Calu3 (cell line): ENCODE results near the gene CEP43. TPM values are rescaled to one million over a fixed set of nuclear protein-coding genes. Genes with fewer than 3 reads are reported as not detected.

Experiments used
- BruUV-seq: library from RNA; stranded (reverse); fragments of 400-500 nt; replicated peaks from 2 replicates; lab custom pipeline; 2021; lab: Mats Ljungman, UMichigan
- CTCF ChIA-PET: fragments of 300-600 bp; sonication (Branson Sonifier 250); formaldehyde crosslinking; loops from one replicate; lab custom pipeline; 2022; ENCODE audit warnings: antibody characterized with exemption; lab: Charles Lee
- DNase-seq: peaks from one replicate; pipeline ENCODE4 v3.0.0; 2022
- H3K27ac Mint-ChIP-seq: one replicate; pipeline ENCODE4 v1.8.0; 2022; ENCODE audit warnings: mixed read lengths; ENCODE audit not compliant: unreplicated experiment
- H3K27me3 Mint-ChIP-seq: one replicate; pipeline ENCODE4 v1.8.0; 2022; ENCODE audit warnings: mixed read lengths; ENCODE audit not compliant: unreplicated experiment
- H3K36me3 Mint-ChIP-seq: one replicate; pipeline ENCODE4 v1.8.0; 2022; ENCODE audit warnings: mild to moderate bottlenecking, moderate library complexity, mixed read lengths; ENCODE audit not compliant: insufficient read depth, unreplicated experiment
- H3K4me1 Mint-ChIP-seq: one replicate; pipeline ENCODE4 v1.8.0; 2022; ENCODE audit warnings: mild to moderate bottlenecking, low read depth, mixed read lengths; ENCODE audit not compliant: unreplicated experiment
- H3K4me3 Mint-ChIP-seq: one replicate; pipeline ENCODE4 v1.8.0; 2022; ENCODE audit warnings: mild to moderate bottlenecking, low read depth, moderate library complexity, mixed read lengths; ENCODE audit not compliant: unreplicated experiment
- H3K9me3 Mint-ChIP-seq: one replicate; pipeline ENCODE4 v1.8.0; 2022; ENCODE audit warnings: low read depth, mixed read lengths; ENCODE audit not compliant: unreplicated experiment
- intact Hi-C: fragments of 100-400 bp; cut with micrococcal nuclease; formaldehyde crosslinking; loops from one replicate; pipeline ENCODE4 v1.10.0; 2022; ENCODE audit not compliant: unreplicated experiment
- total RNA-seq: library from RNA; stranded (reverse); gene quantifications from 2 replicates; pipeline ENCODE4 v1.2.3, GENCODE V29; 2022
- TF ChIP-seq, protein P1 (sequence below): fragments of 200-600 bp; IDR thresholded peaks from one replicate; pipeline ENCODE4 v1.8.0; 2022; ENCODE audit warnings: antibody characterized with exemption; ENCODE audit not compliant: unreplicated experiment

Gene CEP43
- total RNA-seq, 1 experiment from 2014 or later: 34.9 TPM

DNA sequence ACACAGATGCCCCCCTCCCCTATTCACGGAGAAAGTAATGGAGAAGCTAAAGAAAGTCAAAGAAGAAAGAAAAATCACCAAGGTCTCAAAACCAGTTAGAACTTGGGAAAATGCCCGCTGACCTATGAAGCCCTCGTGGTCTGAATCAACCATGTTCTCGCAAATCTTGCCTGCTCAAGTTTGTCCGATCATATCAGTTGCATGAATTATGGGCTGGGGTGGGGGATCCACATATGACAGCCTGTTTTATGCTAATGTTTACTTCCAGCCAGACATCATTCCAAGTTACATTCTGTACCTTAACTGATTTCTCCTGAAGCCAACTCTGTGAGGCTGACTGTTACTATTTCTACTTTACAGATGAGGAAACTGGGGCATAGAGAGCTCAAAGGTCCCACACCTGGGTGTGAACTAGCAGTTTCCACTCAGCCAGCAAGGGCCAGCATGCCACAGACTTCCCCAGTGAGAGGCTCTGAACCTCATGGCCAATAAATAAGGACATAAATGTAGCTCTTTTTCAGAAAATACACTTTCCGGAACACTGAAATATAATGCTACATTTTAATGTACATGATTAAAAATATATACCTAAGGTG is 45.0 kb upstream of the CEP43 start:
- no peak for DNase-seq
- Mint-ChIP-seq H3K4me3 (peak overlapping the region; percentile 89), H3K36me3 (peaks cover 57% of the 10 kb centered on the region), H3K27ac (no peak overlapping the region), H3K4me1 (peaks cover 49% of the 10 kb centered on the region), H3K27me3 (no peaks in the 10 kb centered on the region), H3K9me3 (no peaks in the 10 kb centered on the region)
- intact Hi-C loops: loop anchor here (5.0 kb wide), 1 partner anchor 77 kb away; no protein-coding TSS in a partner anchor
- TSS peak; percentile 7 for BruUV-seq
- TF ChIP-seq, protein P1, sequence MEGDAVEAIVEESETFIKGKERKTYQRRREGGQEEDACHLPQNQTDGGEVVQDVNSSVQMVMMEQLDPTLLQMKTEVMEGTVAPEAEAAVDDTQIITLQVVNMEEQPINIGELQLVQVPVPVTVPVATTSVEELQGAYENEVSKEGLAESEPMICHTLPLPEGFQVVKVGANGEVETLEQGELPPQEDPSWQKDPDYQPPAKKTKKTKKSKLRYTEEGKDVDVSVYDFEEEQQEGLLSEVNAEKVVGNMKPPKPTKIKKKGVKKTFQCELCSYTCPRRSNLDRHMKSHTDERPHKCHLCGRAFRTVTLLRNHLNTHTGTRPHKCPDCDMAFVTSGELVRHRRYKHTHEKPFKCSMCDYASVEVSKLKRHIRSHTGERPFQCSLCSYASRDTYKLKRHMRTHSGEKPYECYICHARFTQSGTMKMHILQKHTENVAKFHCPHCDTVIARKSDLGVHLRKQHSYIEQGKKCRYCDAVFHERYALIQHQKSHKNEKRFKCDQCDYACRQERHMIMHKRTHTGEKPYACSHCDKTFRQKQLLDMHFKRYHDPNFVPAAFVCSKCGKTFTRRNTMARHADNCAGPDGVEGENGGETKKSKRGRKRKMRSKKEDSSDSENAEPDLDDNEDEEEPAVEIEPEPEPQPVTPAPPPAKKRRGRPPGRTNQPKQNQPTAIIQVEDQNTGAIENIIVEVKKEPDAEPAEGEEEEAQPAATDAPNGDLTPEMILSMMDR: no peak
- CTCF ChIA-PET: interaction anchor here (1.0 kb wide), 1 partner anchor 180 kb away, joined by 3 read pairs; no protein-coding TSS in a partner anchor

DNA sequence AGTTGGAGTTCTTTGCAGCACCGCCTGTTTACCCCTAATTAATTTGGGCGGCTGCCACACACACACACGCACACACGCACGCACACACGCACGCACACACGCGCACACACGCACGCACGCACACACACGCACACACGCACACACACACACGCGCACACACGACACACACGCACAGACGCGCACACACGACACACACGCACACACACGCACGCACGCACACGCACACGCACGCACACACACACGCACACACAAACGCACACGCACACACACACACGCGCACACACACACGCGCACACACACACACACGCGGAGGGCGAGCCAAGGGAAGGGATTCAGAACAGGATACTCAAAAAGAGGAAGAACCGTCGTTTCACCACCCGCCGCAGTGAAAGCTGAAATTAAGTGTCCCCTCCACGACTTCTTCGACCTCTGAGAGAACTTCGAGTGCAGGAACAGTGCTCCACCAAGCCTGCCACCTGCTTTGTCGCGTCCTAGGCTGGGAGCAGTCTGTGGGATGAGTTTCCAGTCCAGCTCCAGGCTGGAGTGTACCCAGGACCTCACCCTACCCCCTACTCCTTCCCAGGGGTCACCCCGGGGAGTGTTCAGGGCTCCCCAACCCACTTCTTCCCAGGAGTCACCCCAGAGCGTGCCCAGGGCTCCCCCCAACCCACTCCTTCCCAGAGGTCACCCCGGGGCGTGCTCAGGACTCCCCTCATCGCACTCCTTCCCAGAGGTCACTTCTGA is 43.9 kb upstream of the CEP43 start:
- intact Hi-C loops: loop anchor here (5.0 kb wide), 1 partner anchor 42 kb away; the partner anchor contains the start of gene CEP43
- H3K27ac Mint-ChIP-seq: peak overlapping the region; percentile 68
- TF ChIP-seq, protein P1: no peak
- peaks cover 59% of the 10 kb centered on the region for H3K36me3 Mint-ChIP-seq
- no peaks in the 10 kb centered on the region for H3K9me3 Mint-ChIP-seq
- H3K27me3 Mint-ChIP-seq: no peaks in the 10 kb centered on the region
- peak overlapping the region; percentile 89 for H3K4me3 Mint-ChIP-seq
- BruUV-seq: no TSS peak
- peak; percentile 21 for DNase-seq
- CTCF ChIA-PET: interaction anchor here (0.6 kb wide), 1 partner anchor 75 kb away, joined by 3 read pairs; no protein-coding TSS in a partner anchor
- H3K4me1 Mint-ChIP-seq: peaks cover 49% of the 10 kb centered on the region

DNA sequence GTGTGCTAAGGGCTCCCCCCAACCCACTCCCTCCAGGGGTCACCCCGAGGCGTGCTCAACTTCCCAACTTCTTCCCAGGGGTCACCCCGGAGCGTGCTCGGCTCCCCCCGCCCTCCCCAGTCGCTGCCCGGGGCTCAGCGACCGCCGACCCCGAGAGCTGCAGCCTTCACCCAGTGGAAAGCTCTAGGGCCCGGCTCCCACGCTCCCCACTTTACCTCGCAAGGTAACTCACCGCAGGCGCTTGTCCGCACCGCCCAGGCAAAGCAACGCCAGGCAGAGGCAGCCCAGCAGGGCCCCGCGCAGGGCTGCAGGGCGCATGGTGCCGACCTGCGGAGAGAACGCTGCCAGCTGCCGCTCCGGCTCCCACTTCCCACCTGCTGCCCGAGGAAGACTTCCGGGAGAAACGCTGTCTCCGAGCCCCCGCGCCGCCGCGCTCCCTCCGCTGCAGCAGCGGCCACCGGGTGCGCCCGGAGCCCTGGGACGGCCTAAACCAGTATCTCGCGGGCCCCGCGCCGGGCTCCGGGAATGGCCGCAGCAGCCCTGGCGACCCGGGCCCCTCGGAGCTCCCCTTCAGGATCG is 43.2 kb upstream of the CEP43 start:
- DNase-seq: no peak
- no peaks in the 10 kb centered on the region for H3K27me3 Mint-ChIP-seq
- CTCF ChIA-PET: interaction anchor here (0.6 to 1.2 kb wide), 3 partner anchors 34 to 415 kb away, joined by 3 to 4 read pairs (median 4); no protein-coding TSS in a partner anchor
- peaks cover 42% of the 10 kb centered on the region for H3K4me1 Mint-ChIP-seq
- H3K4me3 Mint-ChIP-seq: peak overlapping the region; percentile 89
- no peaks in the 10 kb centered on the region for H3K9me3 Mint-ChIP-seq
- intact Hi-C loops: loop anchor here (5.0 kb wide), 1 partner anchor 41 kb away; the partner anchor contains the start of gene CEP43
- H3K27ac Mint-ChIP-seq: peak overlapping the region; percentile 68
- TF ChIP-seq, protein P1: no peak
- BruUV-seq: no TSS peak
- peaks cover 53% of the 10 kb centered on the region for H3K36me3 Mint-ChIP-seq

DNA sequence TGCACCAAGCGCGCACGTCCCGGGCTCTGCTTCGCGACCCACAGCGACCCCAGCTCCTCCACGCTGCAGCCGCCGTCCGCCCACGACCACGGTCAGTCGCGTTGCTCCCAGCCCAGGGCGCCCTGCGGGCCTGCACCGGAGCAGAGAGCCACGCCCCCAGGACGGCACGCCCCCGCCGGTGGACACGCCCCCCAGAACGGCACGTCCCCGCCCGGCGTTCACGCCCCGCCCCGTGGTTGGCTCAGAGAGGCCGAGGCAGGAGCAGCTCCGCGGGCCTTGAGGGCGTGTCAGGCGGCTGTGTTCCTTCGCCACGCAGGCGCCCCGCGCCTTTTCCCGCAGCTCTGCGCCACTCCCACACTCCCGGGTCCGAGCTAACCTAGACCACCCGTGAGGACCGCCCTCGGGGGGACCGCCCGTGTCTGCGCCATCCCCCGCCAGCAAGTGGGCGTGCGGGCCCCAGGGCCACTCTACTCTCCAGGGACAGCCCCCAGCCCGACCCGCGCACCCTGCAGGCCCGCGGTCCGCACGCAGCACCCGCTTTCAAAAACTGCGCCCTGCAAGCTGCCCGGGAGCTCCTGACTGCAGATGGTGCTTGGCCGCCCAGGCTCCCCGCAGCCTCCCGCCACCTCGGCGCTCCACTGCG is 42.6 kb upstream of the CEP43 start, which contains the start of gene RNASET2:
Gene RNASET2, minus strand, starts transcription at position 107 of the 643 bp plus-strand sequence. CDS start 368 bp downstream, outside the sequence.
- peaks cover 36% of the 10 kb centered on the region for H3K4me1 Mint-ChIP-seq
- TF ChIP-seq, protein P1: no peak
- no peaks in the 10 kb centered on the region for H3K9me3 Mint-ChIP-seq
- H3K27ac Mint-ChIP-seq: peak within 1 kb of the TSS; percentile 70
- intact Hi-C loops: loop anchor here (5.0 kb wide), 1 partner anchor 41 kb away; the partner anchor contains the start of gene CEP43
- H3K36me3 Mint-ChIP-seq: peaks cover 50% of the 10 kb centered on the region
- no TSS peak for BruUV-seq
- peak within 1 kb of the TSS; percentile 89 for H3K4me3 Mint-ChIP-seq
- CTCF ChIA-PET: interaction anchor here (1.1 to 1.2 kb wide), 2 partner anchors 33 to 415 kb away, joined by 4 read pairs; no protein-coding TSS in a partner anchor
- no peaks in the 10 kb centered on the region for H3K27me3 Mint-ChIP-seq
- DNase-seq: peak; percentile 99
